Measurements from ENCODE around the gene DPEP1. TPM values are rescaled to one million over a fixed set of nuclear protein-coding genes. Genes with fewer than 3 reads are reported as not detected.

DPEP1 gene
- total RNA-seq, 2 experiments from 2014 or later: not detected

GRCh38 chr16:89672177-89672941 lies 58.9 kb downstream of the DPEP1 start:
- CTCF ChIA-PET: no interaction called here

GRCh38 chr16:89678258-89678657 lies 64.8 kb downstream of the DPEP1 start:
- intact Hi-C loops (cut with micrococcal nuclease): no loop called here
- no peaks in the 10 kb centered on the region for H3K36me3 Mint-ChIP-seq (ENCODE audit: low read depth)
- TF ChIP-seq CTCF (IDR thresholded peaks at IDR 0.05): no peak
- H3K27ac Mint-ChIP-seq: no peak overlapping the region
- DNase-seq: no peak
- no peaks in the 10 kb centered on the region for H3K27me3 Mint-ChIP-seq
- ATAC-seq: no peak
- H3K4me1 Mint-ChIP-seq (ENCODE audit: low read depth): no peaks in the 10 kb centered on the region
- no peaks in the 10 kb centered on the region for H3K9me3 Mint-ChIP-seq
- no peak overlapping the region for H3K4me3 Mint-ChIP-seq
- CTCF ChIA-PET: interaction anchor here (1.6 kb wide), 1 partner anchor 10 kb away, joined by 3 read pairs; no protein-coding TSS in a partner anchor
- POLR2A ChIA-PET: interaction anchor here (0.9 kb wide), 1 partner anchor 58 kb away, joined by 3 read pairs; no protein-coding TSS in a partner anchor

More at GRCh38 chr16:89672177-89672941, 58.9 kb downstream of the DPEP1 start:
- POLR2A ChIA-PET: no interaction called here
- H3K9me3 Mint-ChIP-seq: no peaks in the 10 kb centered on the region
- intact Hi-C loops (cut with micrococcal nuclease): no loop called here
- peaks cover 21% of the 10 kb centered on the region for H3K4me1 Mint-ChIP-seq (ENCODE audit: low read depth)
- no peak for DNase-seq
- H3K27me3 Mint-ChIP-seq: no peaks in the 10 kb centered on the region
- no peak overlapping the region for H3K4me3 Mint-ChIP-seq
- no peak for TF ChIP-seq CTCF (IDR thresholded peaks at IDR 0.05)
- no peak for ATAC-seq
- no peaks in the 10 kb centered on the region for H3K36me3 Mint-ChIP-seq (ENCODE audit: low read depth)
- no peak overlapping the region for H3K27ac Mint-ChIP-seq

GRCh38 chr16:89685916-89686315 lies 72.5 kb downstream of the DPEP1 start:
- Mint-ChIP-seq H3K9me3 (no peaks in the 10 kb centered on the region), H3K36me3 (ENCODE audit: low read depth) (peaks cover 21% of the 10 kb centered on the region), H3K27me3 (no peaks in the 10 kb centered on the region), H3K4me1 (ENCODE audit: low read depth) (peaks cover 13% of the 10 kb centered on the region), H3K4me3 (peak overlapping the region; percentile 87), H3K27ac (no peak overlapping the region)
- ChIA-PET POLR2A (interaction anchor here (1.2 to 2.0 kb wide), 5 partner anchors 12 to 53 kb away, joined by 3 to 21 read pairs (median 5); no protein-coding TSS in a partner anchor), CTCF (interaction anchor here (1.0 to 2.4 kb wide), 3 partner anchors 9 to 20 kb away, joined by 3 to 23 read pairs (median 3); partner anchors contain the start of gene SPATA2L)
- DNase-seq: no peak
- TF ChIP-seq CTCF (IDR thresholded peaks at IDR 0.05): no peak
- no peak for ATAC-seq
- intact Hi-C loops (cut with micrococcal nuclease): no loop called here

GRCh38 chr16:89686520-89687091 lies 73.2 kb downstream of the DPEP1 start, which contains the start of gene CDK10:
TSS of gene CDK10 (plus strand) at chr16:89686689. CDS start at chr16:89686711, 22 bp downstream.
- Mint-ChIP-seq H3K4me3 (peak within 1 kb of the TSS; percentile 87), H3K36me3 (ENCODE audit: low read depth) (peaks cover 21% of the 10 kb centered on the region), H3K4me1 (ENCODE audit: low read depth) (peaks cover 13% of the 10 kb centered on the region), H3K27ac (peak within 1 kb of the TSS; percentile 93), H3K9me3 (no peaks in the 10 kb centered on the region), H3K27me3 (no peaks in the 10 kb centered on the region)
- ChIA-PET POLR2A (interaction anchor here (0.7 to 2.0 kb wide), 7 partner anchors 12 to 181 kb away, joined by 3 to 21 read pairs (median 4); no protein-coding TSS in a partner anchor), CTCF (interaction anchor here (1.0 to 2.4 kb wide), 3 partner anchors 9 to 20 kb away, joined by 3 to 23 read pairs (median 3); partner anchors contain the start of gene SPATA2L)
- no peak for TF ChIP-seq CTCF (IDR thresholded peaks at IDR 0.05)
- intact Hi-C loops (cut with micrococcal nuclease): no loop called here
- DNase-seq (peak; percentile 89), ATAC-seq (peak; percentile 89)

Measured in activated CD8-positive, alpha-beta T cell treated with anti-CD3 and anti-CD28 coated beads for 36 hours (primary cell).